Measurements from ENCODE around the gene QSOX2. TPM values are rescaled to one million over a fixed set of nuclear protein-coding genes. Genes with fewer than 3 reads are reported as not detected.

QSOX2 gene
- total and polyA plus RNA-seq, 12 donors = 4.6 to 9.1 (median 7.7) TPM

GRCh38 chr9:136261686-136262430 lies 16.2 kb upstream of the QSOX2 start:
- 76 to 83% methylated on average over 28 of the region's 28 CpGs for WGBS, 2 donors
- DNase-seq = no peak
- no peak for TF ChIP-seq CTCF (IDR thresholded peaks at IDR 0.05)

GRCh38 chr9:136260936-136261472 lies 15.4 kb upstream of the QSOX2 start:
- H3K4me3 ChIP-seq = no peak overlapping the region
- ATAC-seq (no peak), DNase-seq (no peak)
- intact Hi-C loops (cut with DNase I) = no loop called here
- no peaks in the 10 kb centered on the region for H3K36me3 ChIP-seq
- H3K27ac ChIP-seq = no peak overlapping the region
- WGBS, 2 donors = 80 to 84% methylated on average over 20 of the region's 20 CpGs
- no peaks in the 10 kb centered on the region for H3K4me1 ChIP-seq
- TF ChIP-seq CTCF (IDR thresholded peaks at IDR 0.05) = no peak
- no peaks in the 10 kb centered on the region for H3K9me3 ChIP-seq
- H3K27me3 ChIP-seq = peaks cover 0 to 18% (median 0%) of the 10 kb centered on the region in 7 donors

More at GRCh38 chr9:136261686-136262430, 16.2 kb upstream of the QSOX2 start:
- H3K4me3 ChIP-seq = no peak overlapping the region
- H3K9me3 ChIP-seq = no peaks in the 10 kb centered on the region
- no peaks in the 10 kb centered on the region for H3K36me3 ChIP-seq
- peaks cover 0 to 11% (median 0%) of the 10 kb centered on the region in 7 donors for H3K27me3 ChIP-seq
- no peak for ATAC-seq
- H3K27ac ChIP-seq = no peak overlapping the region
- H3K4me1 ChIP-seq = peaks cover 0 to 2% (median 0%) of the 10 kb centered on the region in 9 donors
- intact Hi-C loops (cut with DNase I) = no loop called here

GRCh38 chr9:136260521-136260920 lies 14.9 kb upstream of the QSOX2 start:
- Histone ChIP-seq H3K36me3 (no peaks in the 10 kb centered on the region), H3K27me3 (peaks cover 0 to 22% (median 0%) of the 10 kb centered on the region in 7 donors), H3K27ac (no peak overlapping the region), H3K4me3 (no peak overlapping the region), H3K4me1 (no peaks in the 10 kb centered on the region), H3K9me3 (no peaks in the 10 kb centered on the region)
- 92 to 94% methylated on average over 10 of the region's 10 CpGs for WGBS, 2 donors
- no peak for TF ChIP-seq CTCF (IDR thresholded peaks at IDR 0.05)
- intact Hi-C loops (cut with DNase I) = no loop called here
- ATAC-seq (no peak), DNase-seq (no peak)

GRCh38 chr9:136259836-136260235 lies 14.2 kb upstream of the QSOX2 start:
- Histone ChIP-seq H3K4me3 (no peak overlapping the region), H3K27ac (no peak overlapping the region), H3K27me3 (peaks cover 0 to 28% (median 0%) of the 10 kb centered on the region in 7 donors), H3K9me3 (no peaks in the 10 kb centered on the region), H3K36me3 (no peaks in the 10 kb centered on the region), H3K4me1 (peaks cover 0 to 6% (median 2%) of the 10 kb centered on the region in 9 donors)
- intact Hi-C loops (cut with DNase I) = no loop called here
- no peak for DNase-seq
- no peak for ATAC-seq
- TF ChIP-seq CTCF (IDR thresholded peaks at IDR 0.05) = no peak
- WGBS, 2 donors = 90 to 91% methylated on average over 17 of the region's 17 CpGs
